Measurements from ENCODE around the gene CA4. TPM values are rescaled to one million over a fixed set of nuclear protein-coding genes. Genes with fewer than 3 reads are reported as not detected.
"Not testable (repeated sequence)": the region's sequence is repeated elsewhere in the genome, so short reads cannot be mapped to it uniquely, and the experiment has no call there.

CA4 gene
- total RNA-seq, 4 donors from 2014 or later: 1.0 to 8.7 (median 2.3) TPM

DNA sequence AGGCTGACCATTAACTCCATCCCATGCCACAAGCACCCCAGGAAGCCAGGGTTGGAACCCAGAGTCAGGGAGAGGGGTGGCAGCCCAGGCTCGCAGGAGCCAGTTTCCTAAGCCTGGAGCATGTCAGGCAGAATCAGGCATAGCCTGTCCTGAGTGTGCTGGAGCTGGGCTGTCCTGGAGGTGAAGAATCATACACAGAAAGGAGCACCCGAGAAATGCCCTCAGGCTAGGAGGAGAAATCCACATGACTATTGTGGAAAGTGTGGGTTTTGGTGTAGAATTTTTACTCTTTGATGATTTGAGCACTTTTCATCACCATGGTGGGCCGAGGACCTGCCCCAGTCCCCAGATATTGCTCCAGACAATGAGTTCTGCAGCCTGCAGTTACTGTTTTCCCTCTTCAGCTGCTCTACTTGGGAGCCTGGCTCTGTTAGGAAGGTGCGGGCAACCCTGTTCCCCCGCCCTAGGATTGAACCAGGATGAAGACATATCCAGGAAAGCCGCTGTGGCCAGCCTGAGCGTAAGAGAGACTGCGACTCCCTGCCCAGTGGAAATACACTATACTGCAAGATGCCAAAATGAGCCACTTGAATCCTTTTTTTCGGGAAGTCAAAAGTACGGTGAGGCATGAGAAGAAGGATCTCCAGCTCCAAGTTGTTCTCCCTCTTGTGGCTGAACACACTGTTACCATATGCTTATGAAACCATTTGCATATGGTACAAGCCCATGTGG lies 42.1 kb upstream of the CA4 start:
- Histone ChIP-seq H3K27me3 (no peaks in the 10 kb centered on the region), H3K36me3 (no peaks in the 10 kb centered on the region), H3K9me3 (no peaks in the 10 kb centered on the region), H3K27ac (no peak overlapping the region), H3K4me1 (no peaks in the 10 kb centered on the region), H3K4me3 (no peak overlapping the region)
- DNase-seq (ENCODE audit: low spot score in 2 of 2): no peak
- 75 to 80% methylated on average over 10 of the region's 10 CpGs for WGBS, 2 donors
- TF ChIP-seq EP300 (IDR thresholded peaks at IDR 0.05): no peak
- no peak for TF ChIP-seq POLR2A (IDR thresholded peaks at IDR 0.05)
- TF ChIP-seq, protein P1, sequence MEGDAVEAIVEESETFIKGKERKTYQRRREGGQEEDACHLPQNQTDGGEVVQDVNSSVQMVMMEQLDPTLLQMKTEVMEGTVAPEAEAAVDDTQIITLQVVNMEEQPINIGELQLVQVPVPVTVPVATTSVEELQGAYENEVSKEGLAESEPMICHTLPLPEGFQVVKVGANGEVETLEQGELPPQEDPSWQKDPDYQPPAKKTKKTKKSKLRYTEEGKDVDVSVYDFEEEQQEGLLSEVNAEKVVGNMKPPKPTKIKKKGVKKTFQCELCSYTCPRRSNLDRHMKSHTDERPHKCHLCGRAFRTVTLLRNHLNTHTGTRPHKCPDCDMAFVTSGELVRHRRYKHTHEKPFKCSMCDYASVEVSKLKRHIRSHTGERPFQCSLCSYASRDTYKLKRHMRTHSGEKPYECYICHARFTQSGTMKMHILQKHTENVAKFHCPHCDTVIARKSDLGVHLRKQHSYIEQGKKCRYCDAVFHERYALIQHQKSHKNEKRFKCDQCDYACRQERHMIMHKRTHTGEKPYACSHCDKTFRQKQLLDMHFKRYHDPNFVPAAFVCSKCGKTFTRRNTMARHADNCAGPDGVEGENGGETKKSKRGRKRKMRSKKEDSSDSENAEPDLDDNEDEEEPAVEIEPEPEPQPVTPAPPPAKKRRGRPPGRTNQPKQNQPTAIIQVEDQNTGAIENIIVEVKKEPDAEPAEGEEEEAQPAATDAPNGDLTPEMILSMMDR (IDR thresholded peaks at IDR 0.05): no peak

DNA sequence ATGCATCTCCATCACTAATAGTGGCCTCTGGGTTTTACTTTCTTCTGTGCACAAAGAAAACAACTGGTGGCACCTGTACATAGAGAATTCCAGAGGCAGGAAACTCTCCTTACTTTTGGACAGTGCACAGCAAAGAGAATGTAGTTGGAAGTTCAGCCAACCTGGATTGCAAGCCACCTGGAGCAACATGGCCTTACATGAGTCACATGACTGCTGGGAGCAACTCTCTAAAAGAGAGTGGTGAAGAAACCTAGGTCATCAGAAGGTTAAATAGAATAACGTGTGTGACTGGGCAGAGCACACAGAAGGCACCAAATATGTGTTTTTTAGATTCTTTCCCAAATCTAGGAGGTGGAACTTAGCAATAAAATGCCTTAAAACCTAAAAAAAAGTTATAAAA lies 41.5 kb upstream of the CA4 start:
- DNase-seq (ENCODE audit: low spot score in 2 of 2); H3K4me1 ChIP-seq; H3K36me3 ChIP-seq; H3K4me3 ChIP-seq; H3K27ac ChIP-seq; H3K27me3 ChIP-seq; H3K9me3 ChIP-seq: not testable (repeated sequence)
- WGBS, 2 donors: 36 to 44% methylated on average over 1 of the region's 1 CpG

DNA sequence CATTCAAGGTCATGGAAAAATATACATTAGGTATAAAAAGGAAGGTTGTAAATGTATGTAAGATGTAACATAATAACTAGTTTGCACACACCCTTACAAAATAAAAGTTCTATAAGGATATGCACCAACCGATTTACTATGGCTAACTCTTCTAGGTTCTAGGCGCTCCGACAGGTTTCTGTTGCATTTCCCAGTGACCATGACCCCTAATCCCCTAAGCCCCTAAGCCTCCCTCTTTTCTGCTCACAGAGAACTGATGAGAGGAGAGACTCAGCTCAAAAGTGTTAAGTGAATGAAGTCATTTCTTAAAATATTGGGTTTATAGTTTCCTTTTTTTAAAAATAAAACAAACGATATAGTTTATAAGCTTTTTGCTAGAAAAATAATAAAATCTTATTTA lies 41.1 kb upstream of the CA4 start:
- H3K36me3 ChIP-seq: no peaks in the 10 kb centered on the region
- TF ChIP-seq POLR2A (IDR thresholded peaks at IDR 0.05): no peak
- no peak for TF ChIP-seq EP300 (IDR thresholded peaks at IDR 0.05)
- TF ChIP-seq, protein P1 (IDR thresholded peaks at IDR 0.05): no peak
- H3K27me3 ChIP-seq: no peaks in the 10 kb centered on the region
- WGBS, 2 donors: 88 to 90% methylated on average over 4 of the region's 4 CpGs
- H3K4me3 ChIP-seq: no peak overlapping the region
- H3K9me3 ChIP-seq: no peaks in the 10 kb centered on the region
- no peak for DNase-seq (ENCODE audit: low spot score in 2 of 2)
- no peak overlapping the region for H3K27ac ChIP-seq
- H3K4me1 ChIP-seq: no peaks in the 10 kb centered on the region

DNA sequence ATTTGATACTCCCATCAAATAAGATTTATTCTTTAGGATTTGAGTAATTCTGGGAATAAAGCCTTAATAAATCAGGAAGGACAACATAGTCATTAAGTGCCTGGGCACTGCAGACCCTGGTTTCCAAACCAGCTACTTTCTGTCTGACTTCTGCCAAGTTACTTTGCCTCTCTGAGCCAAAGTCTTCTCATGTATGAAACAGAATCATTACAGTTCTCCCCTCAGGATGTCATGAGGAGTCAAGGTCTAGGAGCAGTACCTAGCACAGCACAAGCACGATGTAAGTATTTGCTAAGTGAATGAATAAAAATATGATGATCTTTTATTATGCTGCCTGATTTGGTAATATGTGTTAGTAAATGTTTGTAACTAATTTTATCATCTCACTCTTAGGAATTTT lies 40.6 kb upstream of the CA4 start:
- 85 to 93% methylated on average over 1 of the region's 1 CpG for WGBS, 2 donors
- Histone ChIP-seq H3K27ac (no peak overlapping the region), H3K4me3 (no peak overlapping the region), H3K9me3 (no peaks in the 10 kb centered on the region), H3K4me1 (no peaks in the 10 kb centered on the region), H3K36me3 (no peaks in the 10 kb centered on the region), H3K27me3 (no peaks in the 10 kb centered on the region)
- DNase-seq (ENCODE audit: low spot score in 2 of 2): no peak
- TF ChIP-seq, protein P1 (IDR thresholded peaks at IDR 0.05): no peak
- TF ChIP-seq POLR2A (IDR thresholded peaks at IDR 0.05) (no peak), EP300 (IDR thresholded peaks at IDR 0.05) (no peak)

DNA sequence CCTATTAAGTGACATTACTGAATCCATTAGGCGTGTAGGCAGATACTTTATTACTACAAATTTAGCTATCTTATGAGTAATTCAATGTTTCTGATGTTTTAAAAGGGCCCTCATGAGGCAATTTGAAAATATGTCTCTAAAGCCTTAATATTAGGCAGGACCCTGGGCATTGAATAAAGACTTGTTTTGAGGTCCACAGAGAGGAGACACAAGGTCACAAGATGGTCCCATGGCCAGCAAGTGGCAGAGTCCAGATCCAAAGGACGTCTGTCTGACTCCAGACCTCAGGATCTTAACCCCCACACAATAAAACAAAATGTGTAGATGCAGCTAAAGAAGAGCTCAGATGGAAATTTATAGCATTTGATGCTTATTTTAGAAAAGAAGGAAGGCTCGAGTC lies 39.2 kb upstream of the CA4 start:
- H3K27me3 ChIP-seq: no peaks in the 10 kb centered on the region
- no peak overlapping the region for H3K4me3 ChIP-seq
- H3K27ac ChIP-seq: no peak overlapping the region
- WGBS, 2 donors: 41 to 57% methylated on average over 3 of the region's 3 CpGs
- DNase-seq (ENCODE audit: low spot score in 2 of 2): no peak
- H3K9me3 ChIP-seq: no peaks in the 10 kb centered on the region
- no peaks in the 10 kb centered on the region for H3K36me3 ChIP-seq
- TF ChIP-seq POLR2A (IDR thresholded peaks at IDR 0.05) (no peak), EP300 (IDR thresholded peaks at IDR 0.05) (no peak)
- TF ChIP-seq, protein P1 (IDR thresholded peaks at IDR 0.05): no peak
- H3K4me1 ChIP-seq: no peaks in the 10 kb centered on the region

DNA sequence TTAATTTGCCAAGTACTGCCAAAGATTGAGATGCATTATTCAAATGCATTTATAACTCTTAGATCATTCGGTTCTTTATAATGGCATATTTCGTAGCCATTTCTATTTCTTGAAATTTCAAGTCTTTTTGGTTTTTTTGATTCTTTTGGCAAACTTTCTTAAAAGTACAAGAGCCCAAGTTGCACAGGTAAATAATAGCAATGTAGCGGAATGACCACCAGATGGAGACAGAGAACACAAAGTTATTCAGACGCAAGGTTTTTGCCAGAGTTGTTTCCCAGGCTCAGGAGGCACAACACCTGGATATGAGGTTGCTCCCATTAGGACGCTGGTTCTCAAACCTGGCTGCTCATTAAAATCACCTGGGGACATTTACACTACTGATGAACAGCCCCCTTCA lies 38.1 kb upstream of the CA4 start:
- not testable (repeated sequence) for H3K4me3 ChIP-seq; H3K27me3 ChIP-seq; DNase-seq (ENCODE audit: low spot score in 2 of 2); H3K36me3 ChIP-seq; H3K9me3 ChIP-seq; H3K27ac ChIP-seq; H3K4me1 ChIP-seq
- 0% methylated on average over 2 of the region's 5 CpGs; no CpG with 5 or more reads in 1 of the 2 donors for WGBS, 2 donors

DNA sequence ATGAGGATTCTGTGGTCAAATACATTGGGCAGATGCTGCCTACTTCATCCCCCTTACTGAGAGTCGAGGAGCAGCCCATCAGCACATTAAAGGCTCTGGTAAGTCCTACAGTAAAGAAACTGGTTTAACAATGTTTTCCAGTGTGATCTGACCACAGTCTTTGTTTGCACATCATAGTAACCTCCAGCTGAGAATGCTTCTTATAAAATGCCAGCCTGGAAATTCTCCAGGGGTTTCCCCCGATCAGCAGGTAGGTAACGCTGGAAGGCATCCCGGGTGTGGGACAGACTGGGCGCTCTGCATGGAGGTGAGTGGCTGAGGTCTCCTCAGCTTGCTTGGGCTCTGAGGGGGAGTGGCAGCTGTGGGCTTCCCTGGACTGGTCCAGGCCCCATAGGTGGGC lies 34.4 kb upstream of the CA4 start:
- not testable (repeated sequence) for H3K9me3 ChIP-seq; H3K36me3 ChIP-seq; DNase-seq (ENCODE audit: low spot score in 2 of 2); H3K27me3 ChIP-seq; H3K4me3 ChIP-seq; H3K27ac ChIP-seq; H3K4me1 ChIP-seq
- WGBS, 2 donors: no CpG with 5 or more reads among the region's 5 CpGs

DNA sequence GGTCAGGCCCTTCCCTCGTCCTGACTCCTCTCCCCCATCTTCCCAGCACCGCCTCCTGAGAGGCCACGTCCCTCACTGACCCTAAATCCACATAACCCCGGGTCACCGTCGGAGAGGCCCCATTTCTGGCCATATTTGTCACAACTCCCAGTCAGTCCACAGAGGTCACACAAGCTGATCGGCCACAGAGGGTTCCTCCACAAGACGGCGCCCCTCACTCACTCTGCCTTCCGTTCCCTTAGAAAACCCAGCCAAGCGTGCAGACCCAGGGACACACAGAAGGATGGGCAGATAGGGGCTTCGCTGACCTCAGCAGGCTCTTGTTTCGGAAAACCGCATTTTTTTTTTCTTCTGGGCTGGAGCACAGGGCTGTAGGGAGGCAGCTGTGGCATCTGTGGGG lies 33.6 kb upstream of the CA4 start:
- not testable (repeated sequence) for DNase-seq (ENCODE audit: low spot score in 2 of 2); H3K4me1 ChIP-seq; H3K27me3 ChIP-seq; H3K4me3 ChIP-seq; H3K36me3 ChIP-seq; H3K9me3 ChIP-seq; H3K27ac ChIP-seq
- WGBS, 2 donors: no CpG with 5 or more reads among the region's 14 CpGs

DNA sequence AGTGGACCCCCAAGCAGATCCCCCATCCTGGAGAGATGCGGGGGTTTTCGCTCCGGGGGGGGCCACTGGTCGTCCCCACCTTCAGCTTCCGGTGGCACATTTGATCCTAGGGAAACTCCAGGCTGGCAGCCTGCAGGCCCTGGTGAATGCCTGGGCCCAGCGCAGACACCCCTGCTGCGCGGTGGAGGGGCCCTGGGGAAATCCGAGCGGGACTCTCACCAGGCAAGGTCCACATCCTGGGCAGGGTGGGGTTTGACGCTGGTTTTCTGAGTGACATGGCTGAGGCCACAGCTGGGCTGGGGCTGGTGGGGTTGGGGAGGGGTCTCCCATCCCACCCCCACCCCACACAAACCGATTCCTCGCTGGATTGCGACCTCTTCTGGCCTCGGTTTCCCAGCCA lies 30.6 kb upstream of the CA4 start:
- H3K27ac ChIP-seq, H3K4me3 ChIP-seq: not testable (repeated sequence)
- WGBS, 2 donors: no CpG with 5 or more reads among the region's 15 CpGs

More for the DNA sequence above, 30.6 kb upstream of the CA4 start:
- not testable (repeated sequence) for H3K4me1 ChIP-seq; DNase-seq (ENCODE audit: low spot score in 2 of 2); H3K9me3 ChIP-seq; H3K36me3 ChIP-seq; H3K27me3 ChIP-seq

Data from tibial nerve (tissue), 4 donors.